PC-9 (cell line): ENCODE data around the gene CTNND2.

Experiments
- CTCF ChIP-seq: fragments of 200-600 bp; sonication (generic); conservative IDR thresholded peaks from 2 replicates; pipeline ENCODE4 v1.6.1; 2017; ENCODE audit warnings: mixed run types, antibody characterized with exemption, mild to moderate bottlenecking, moderate library complexity
- EZH2 ChIP-seq: fragments of 200-600 bp; sonication (generic); IDR thresholded peaks from 2 replicates; pipeline ENCODE4 v1.8.0; 2017; ENCODE audit warnings: antibody characterized with exemption, low read depth

DNA sequence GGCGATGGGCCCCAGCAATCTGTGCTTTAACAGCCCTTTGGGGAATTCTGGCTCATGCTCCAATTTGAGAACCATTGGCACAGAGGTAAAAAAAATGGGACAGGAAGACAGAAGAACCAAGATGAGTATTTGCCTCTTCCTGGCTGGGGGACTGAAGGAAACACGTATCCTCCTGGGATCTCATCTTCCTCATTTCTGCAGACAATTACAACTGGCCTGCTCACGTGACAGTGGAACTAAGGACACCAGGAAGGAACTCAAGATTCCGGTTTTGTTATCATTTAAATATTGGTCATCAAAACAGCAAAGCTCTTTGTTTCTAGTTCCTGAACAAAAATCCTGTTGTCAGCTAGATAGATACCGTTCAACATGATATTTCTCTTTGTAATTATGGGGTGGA is 927.2 kb downstream of the CTNND2 start:
- TF ChIP-seq CTCF (no peak), EZH2 (no peak)
